ENCODE results near the gene SERPINB6. TPM values are rescaled to one million over a fixed set of nuclear protein-coding genes. Genes with fewer than 3 reads are reported as not detected.

The SERPINB6 gene
- total RNA-seq, 6 experiments from 2014 or later, result 27.0 to 48.5 (median 38.7) TPM

- H3K9me3 ChIP-seq, result no peaks in the 10 kb centered on the region
Observed at GRCh38 chr6:2956930-2957685, 14.3 kb downstream of the SERPINB6 start.

GRCh38 chr6:2953098-2953497 is 18.3 kb downstream of the SERPINB6 start:
- intact Hi-C loops (cut with DNase I), result no loop called here
- Histone ChIP-seq H3K27me3 (no peaks in the 10 kb centered on the region), H3K27ac (peak overlapping the region in 1 of 3 donors; percentile 56), H3K4me3 (no peak overlapping the region), H3K4me1 (peaks cover 0 to 24% (median 4%) of the 10 kb centered on the region in 4 donors), H3K9me3 (no peaks in the 10 kb centered on the region), H3K36me3 (peaks cover 0 to 22% (median 4%) of the 10 kb centered on the region in 4 donors)
- ATAC-seq (no peak), DNase-seq (no peak)
- no peak for TF ChIP-seq CTCF (IDR thresholded peaks at IDR 0.05)
- TF ChIP-seq POLR2A (IDR thresholded peaks at IDR 0.05), result no peak
- WGBS (ENCODE audit: insufficient coverage, low coverage, low lambda C conversion rate, missing lambda C conversion rate), result 84% methylated on average over 11 of the region's 12 CpGs

More at GRCh38 chr6:2956930-2957685, 14.3 kb downstream of the SERPINB6 start:
- peak in 1 of 3 donors; percentile 26 for DNase-seq
- no peak for TF ChIP-seq POLR2A (IDR thresholded peaks at IDR 0.05)
- TF ChIP-seq CTCF (IDR thresholded peaks at IDR 0.05), result no peak
- H3K4me1 ChIP-seq, result peaks cover 0 to 34% (median 5%) of the 10 kb centered on the region in 4 donors
- no peak overlapping the region for H3K4me3 ChIP-seq
- intact Hi-C loops (cut with DNase I), result no loop called here
- H3K27ac ChIP-seq, result no peak overlapping the region
- WGBS (ENCODE audit: insufficient coverage, low coverage, low lambda C conversion rate, missing lambda C conversion rate), result 63% methylated on average over 1 of the region's 5 CpGs
- H3K27me3 ChIP-seq, result no peaks in the 10 kb centered on the region
- ATAC-seq, result no peak
- peaks cover 0 to 8% (median 2%) of the 10 kb centered on the region in 4 donors for H3K36me3 ChIP-seq

GRCh38 chr6:2952557-2953095 is 18.7 kb downstream of the SERPINB6 start:
- ATAC-seq (peak; percentile 91 to 94 (median 92)), DNase-seq (peak; percentile 63 to 74 (median 74))
- WGBS (ENCODE audit: insufficient coverage, low coverage, low lambda C conversion rate, missing lambda C conversion rate), result 4% methylated on average over 17 of the region's 27 CpGs
- Histone ChIP-seq H3K27ac (peak overlapping the region in 1 of 3 donors; percentile 56), H3K27me3 (no peaks in the 10 kb centered on the region), H3K4me3 (peak overlapping the region in 1 of 3 donors; percentile 3), H3K9me3 (no peaks in the 10 kb centered on the region), H3K4me1 (peaks cover 0 to 19% (median 4%) of the 10 kb centered on the region in 4 donors), H3K36me3 (peaks cover 0 to 27% (median 6%) of the 10 kb centered on the region in 4 donors)
- intact Hi-C loops (cut with DNase I), result no loop called here
- TF ChIP-seq CTCF (IDR thresholded peaks at IDR 0.05) (peak; percentile 93 to 98 (median 97)), POLR2A (IDR thresholded peaks at IDR 0.05) (no peak)

- H3K27me3 ChIP-seq, result no peaks in the 10 kb centered on the region
- H3K9me3 ChIP-seq, result no peaks in the 10 kb centered on the region
- intact Hi-C loops (cut with DNase I), result no loop called here
- H3K27ac ChIP-seq, result peak overlapping the region in 1 of 3 donors; percentile 56
- peak in 2 of 3 donors; percentile 54 to 57 for DNase-seq
- H3K4me1 ChIP-seq, result peaks cover 0 to 13% (median 4%) of the 10 kb centered on the region in 4 donors
- TF ChIP-seq CTCF (IDR thresholded peaks at IDR 0.05), result no peak
- TF ChIP-seq POLR2A (IDR thresholded peaks at IDR 0.05), result no peak
- WGBS (ENCODE audit: insufficient coverage, low coverage, low lambda C conversion rate, missing lambda C conversion rate), result 51% methylated on average over 5 of the region's 8 CpGs
- peak; percentile 21 to 66 (median 56) for ATAC-seq
- no peak overlapping the region for H3K4me3 ChIP-seq
- peaks cover 0 to 30% (median 7%) of the 10 kb centered on the region in 4 donors for H3K36me3 ChIP-seq
Observed at GRCh38 chr6:2951728-2952127, 19.6 kb downstream of the SERPINB6 start.

Data from right lobe of liver (tissue), 6 donors.